A673 (cell line): ENCODE results near the gene SLC43A3. TPM values are rescaled to one million over a fixed set of nuclear protein-coding genes. Genes with fewer than 3 reads are reported as not detected.

Experiments
- BruUV-seq: library from RNA; stranded (reverse); fragments of 400-500 nt; replicated peaks from 2 replicates; lab custom pipeline; 2021; lab: Mats Ljungman, UMichigan
- CTCF ChIA-PET: fragments of 300-600 bp; sonication (Branson Sonifier 250); formaldehyde crosslinking; loops from one replicate; lab custom pipeline; 2022; ENCODE audit warnings: antibody characterized with exemption; lab: Charles Lee
- POLR2A ChIA-PET: fragments of 300-600 bp; sonication (Branson Sonifier 250); formaldehyde crosslinking; loops from one replicate; lab custom pipeline; 2022; ENCODE audit warnings: antibody characterized with exemption; ENCODE audit not compliant: low non-redundant PET; lab: Charles Lee
- DNase-seq: peaks from one replicate; pipeline ENCODE4 v3.0.0-alpha.2; 2015; ENCODE audit warnings: low spot score
- H3K27ac ChIP-seq: fragments of 200-600 bp; sonication (generic); 2 replicates; pipeline ENCODE4 v1.5.1; 2016; ENCODE audit warnings: mixed run types, low read depth, mild to moderate bottlenecking, mixed read lengths, antibody characterized with exemption, low read length; ENCODE audit not compliant: poor library complexity, severe bottlenecking
- H3K27me3 ChIP-seq: fragments of 200-600 bp; sonication (generic); replicated peaks from 2 replicates; pipeline ENCODE4 v1.6.1; 2017; ENCODE audit warnings: mixed run types, low read depth, mild to moderate bottlenecking, mixed read lengths, antibody characterized with exemption, low read length; ENCODE audit not compliant: insufficient read depth, poor library complexity
- H3K36me3 ChIP-seq: fragments of 200-600 bp; sonication (generic); 2 replicates; pipeline ENCODE4 v1.6.1; 2016; ENCODE audit warnings: mixed run types, mild to moderate bottlenecking, mixed read lengths, antibody characterized with exemption, low read length; ENCODE audit not compliant: insufficient read depth, poor library complexity, severe bottlenecking
- H3K4me1 ChIP-seq: fragments of 200-600 bp; sonication (generic); 2 replicates; pipeline ENCODE4 v1.6.1; 2017; ENCODE audit warnings: mixed run types, mild to moderate bottlenecking, mixed read lengths, antibody characterized with exemption, low read length; ENCODE audit not compliant: insufficient read depth, poor library complexity, severe bottlenecking
- H3K4me3 ChIP-seq: fragments of 200-600 bp; sonication (generic); 2 replicates; pipeline ENCODE4 v1.5.1; 2016; ENCODE audit warnings: low read depth, mixed run types, mild to moderate bottlenecking, mixed read lengths, low read length; ENCODE audit not compliant: poor library complexity, severe bottlenecking
- H3K9me3 ChIP-seq: fragments of 200-600 bp; sonication (generic); 2 replicates; pipeline ENCODE4 v1.6.1; 2016; ENCODE audit warnings: mixed run types, low read depth, mild to moderate bottlenecking, mixed read lengths, antibody characterized with exemption, low read length; ENCODE audit not compliant: poor library complexity, severe bottlenecking
- CTCF ChIP-seq: fragments of 300-800, 200-600 bp; sonication (generic); conservative IDR thresholded peaks from 2 replicates; pipeline ENCODE4 v1.5.1; 2017; ENCODE audit warnings: low read depth, mild to moderate bottlenecking, antibody characterized with exemption, low read length, moderate library complexity, mixed read lengths
- EZH2 ChIP-seq: fragments of 200-600 bp; sonication (generic); IDR thresholded peaks from 2 replicates; pipeline ENCODE4 v1.6.1; 2017; ENCODE audit warnings: borderline replicate concordance, low read depth, mild to moderate bottlenecking, mixed read lengths, antibody characterized with exemption, low read length; ENCODE audit not compliant: poor library complexity, severe bottlenecking
- intact Hi-C: fragments of 100-400 bp; cut with micrococcal nuclease; formaldehyde crosslinking; loops from one replicate; pipeline ENCODE4 v1.10.0; 2022; ENCODE audit not compliant: unreplicated experiment
- total RNA-seq: library from RNA; stranded (reverse); gene quantifications from 2 replicates; pipeline ENCODE4 v1.2.3, GENCODE V29; 2021

Gene SLC43A3
- total RNA-seq, 1 experiment from 2014 or later = 142 TPM

- CTCF ChIA-PET = interaction anchor here (0.6 kb wide), 1 partner anchor 11 kb away, joined by 8 read pairs; no protein-coding TSS in a partner anchor
- intact Hi-C loops = no loop called here
- BruUV-seq = no TSS peak
Observed at GRCh38 chr11:57360991-57361390, 65.9 kb downstream of the SLC43A3 start.

GRCh38 chr11:57359896-57360690, 66.8 kb downstream of the SLC43A3 start:
- H3K36me3 ChIP-seq = no peaks in the 10 kb centered on the region
- TF ChIP-seq EZH2 (no peak), CTCF (no peak)
- no peak for DNase-seq
- H3K4me3 ChIP-seq = no peak overlapping the region
- H3K4me1 ChIP-seq = no peaks in the 10 kb centered on the region
- H3K27ac ChIP-seq = no peak overlapping the region
- ChIA-PET CTCF (interaction anchor here (0.6 kb wide), 1 partner anchor 10 kb away, joined by 8 read pairs; no protein-coding TSS in a partner anchor), POLR2A (no interaction called here)
- H3K27me3 ChIP-seq = peaks cover 3% of the 10 kb centered on the region
- intact Hi-C loops = no loop called here
- no TSS peak for BruUV-seq
- H3K9me3 ChIP-seq = no peaks in the 10 kb centered on the region

More at GRCh38 chr11:57360991-57361390, 65.9 kb downstream of the SLC43A3 start:
- no peaks in the 10 kb centered on the region for H3K4me1 ChIP-seq
- no peak overlapping the region for H3K4me3 ChIP-seq
- DNase-seq = no peak
- no peak overlapping the region for H3K27ac ChIP-seq
- TF ChIP-seq CTCF (no peak), EZH2 (no peak)
- peaks cover 3% of the 10 kb centered on the region for H3K27me3 ChIP-seq
- no peaks in the 10 kb centered on the region for H3K9me3 ChIP-seq
- POLR2A ChIA-PET = no interaction called here
- H3K36me3 ChIP-seq = no peaks in the 10 kb centered on the region

GRCh38 chr11:57359396-57359795, 67.5 kb downstream of the SLC43A3 start:
- POLR2A ChIA-PET = no interaction called here
- Histone ChIP-seq H3K4me3 (no peak overlapping the region), H3K9me3 (no peaks in the 10 kb centered on the region), H3K36me3 (no peaks in the 10 kb centered on the region), H3K27me3 (peaks cover 3% of the 10 kb centered on the region), H3K27ac (no peak overlapping the region), H3K4me1 (no peaks in the 10 kb centered on the region)
- no TSS peak for BruUV-seq
- intact Hi-C loops = no loop called here
- TF ChIP-seq EZH2 = no peak
- no peak for TF ChIP-seq CTCF
- no peak for DNase-seq
- CTCF ChIA-PET = no interaction called here
